ENCODE measurements around the gene NTSR1. TPM values are rescaled to one million over a fixed set of nuclear protein-coding genes. Genes with fewer than 3 reads are reported as not detected.
A peak's percentile ranks its signal among the peaks of the same experiment; 100 is the strongest.

Gene NTSR1
- total RNA-seq, 1 donor from 2014 or later, result not detected

DNA sequence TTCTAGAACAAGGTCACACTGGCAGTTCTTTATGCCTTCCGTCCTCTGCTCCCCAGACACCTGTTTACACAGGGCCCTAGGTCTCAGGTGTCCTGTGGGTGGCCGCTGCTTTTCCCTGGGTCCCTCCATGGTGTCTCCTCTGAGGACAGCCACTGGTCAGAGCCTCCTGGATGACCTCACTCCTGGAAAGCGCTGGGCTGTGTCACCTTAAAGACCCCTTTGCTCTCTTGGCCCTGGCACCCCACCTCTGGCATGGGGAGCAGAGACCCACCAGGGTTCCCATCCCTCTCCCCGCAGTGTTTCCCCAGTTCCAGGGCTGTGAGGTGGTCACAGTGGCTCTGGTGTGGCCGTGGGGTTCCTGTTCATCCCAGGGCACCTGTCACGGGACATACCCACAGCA, 33.9 kb downstream of the NTSR1 start:
- DNase-seq, result no peak
- ATAC-seq (ENCODE audit: poor library complexity), result no peak
- intact Hi-C loops (cut with DNase I), result no loop called here

GRCh38 chr20:62742979-62743776, 34.5 kb downstream of the NTSR1 start:
- intact Hi-C loops (cut with DNase I), result no loop called here
- ATAC-seq (ENCODE audit: poor library complexity) (no peak), DNase-seq (peak; percentile 18)

DNA sequence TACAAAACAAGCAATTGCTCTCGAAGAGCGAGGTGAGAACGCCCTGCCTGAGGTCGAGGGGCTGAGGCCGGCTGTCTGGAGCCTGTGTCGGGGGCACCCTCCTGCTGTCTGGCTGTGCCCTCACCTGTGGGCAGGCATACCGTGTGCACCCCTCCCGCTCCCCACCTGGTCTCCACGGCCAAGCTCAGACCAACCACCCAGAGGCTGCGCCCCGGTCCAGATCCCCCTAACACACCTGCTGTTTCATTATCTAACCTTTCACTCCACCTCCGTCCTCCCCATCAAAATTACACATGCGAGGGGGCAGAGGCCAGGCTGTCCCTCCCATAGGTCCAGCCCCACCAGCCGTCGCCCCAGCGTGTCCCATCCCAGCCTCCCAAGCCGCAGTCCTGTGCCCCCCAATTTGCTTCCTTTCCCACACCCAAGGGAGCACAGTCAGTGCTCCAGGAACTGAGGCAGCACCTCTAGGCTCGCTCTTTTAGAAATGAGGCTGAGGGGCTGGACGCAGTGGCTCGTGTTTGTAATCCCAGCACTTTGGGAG, 35.2 kb downstream of the NTSR1 start:
- no peak for ATAC-seq (ENCODE audit: poor library complexity)
- DNase-seq, result peak; percentile 22
- intact Hi-C loops (cut with DNase I), result no loop called here

DNA sequence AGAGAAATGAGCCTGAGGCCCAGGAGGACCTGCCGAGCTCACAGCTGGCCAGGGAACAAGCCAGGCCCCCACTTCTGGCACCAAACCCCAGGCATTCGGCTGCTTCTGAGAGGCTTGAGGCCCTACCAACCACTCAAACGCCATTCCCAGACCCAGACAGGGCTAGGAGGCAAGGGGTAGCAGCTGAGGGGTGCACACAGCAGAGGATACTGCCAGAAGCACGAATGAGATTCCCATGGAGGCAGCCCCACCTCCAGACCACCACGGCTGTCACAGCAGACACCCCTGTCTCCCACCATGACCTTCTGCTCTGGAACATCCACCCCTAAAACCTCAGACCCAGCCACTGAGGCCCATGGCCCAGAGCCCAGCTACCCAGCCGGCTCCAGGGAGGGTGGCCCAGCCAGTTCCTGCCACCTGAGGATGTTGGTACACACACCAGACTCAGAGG, 36.1 kb downstream of the NTSR1 start:
- intact Hi-C loops (cut with DNase I), result no loop called here
- DNase-seq (peak; percentile 15), ATAC-seq (ENCODE audit: poor library complexity) (no peak)

DNA sequence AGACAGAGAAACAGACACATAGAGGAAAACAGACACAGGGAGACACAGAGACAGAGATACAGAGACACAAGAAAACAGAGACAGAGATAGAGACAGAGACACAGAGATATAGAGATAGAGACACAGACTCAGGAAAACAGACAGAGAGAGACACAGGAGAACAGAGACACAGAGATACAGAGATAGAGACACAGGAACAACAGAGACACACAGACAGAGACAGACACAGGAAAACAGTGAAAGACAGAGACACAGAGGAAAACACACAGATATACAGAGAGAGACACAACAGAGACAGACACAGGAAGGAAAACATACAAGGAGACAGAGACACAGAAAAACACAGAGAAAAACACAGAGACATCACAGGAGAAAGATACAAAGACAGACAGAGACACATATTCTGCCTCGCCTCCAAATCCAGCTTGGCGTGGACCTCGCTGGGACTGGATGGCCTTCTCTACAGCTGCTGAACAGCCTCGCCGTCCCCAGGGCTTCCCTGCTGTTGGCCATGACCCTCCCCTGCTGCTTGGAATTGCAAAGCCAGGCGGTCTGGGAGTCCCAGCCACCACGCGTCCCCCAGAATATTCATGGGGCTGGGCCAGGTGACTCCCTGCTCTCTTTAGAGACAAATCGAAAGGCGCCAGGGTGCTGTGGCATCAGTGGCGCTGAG, 36.8 kb downstream of the NTSR1 start:
- DNase-seq (no peak), ATAC-seq (ENCODE audit: poor library complexity) (no peak)
- intact Hi-C loops (cut with DNase I), result no loop called here

DNA sequence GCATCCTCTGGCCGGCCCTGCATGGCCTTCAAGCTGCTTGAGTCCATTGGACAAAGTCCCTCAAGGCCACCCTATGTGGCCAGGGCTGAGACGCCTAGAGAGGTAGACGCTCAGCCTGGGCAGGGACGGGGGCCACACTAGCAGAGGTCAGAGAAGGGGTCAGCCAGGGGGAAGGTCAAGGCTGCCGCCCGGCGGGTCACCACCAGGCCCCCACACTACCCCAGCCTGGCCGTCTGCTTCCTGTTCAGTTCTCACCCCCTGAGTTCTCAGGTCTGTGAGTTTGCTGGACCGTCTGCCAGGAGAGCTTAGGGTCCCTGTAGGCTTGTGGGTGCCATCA, 37.3 kb downstream of the NTSR1 start:
- no peak for ATAC-seq (ENCODE audit: poor library complexity)
- peak; percentile 27 for DNase-seq
- intact Hi-C loops (cut with DNase I), result no loop called here

- ATAC-seq (ENCODE audit: poor library complexity), result no peak
- no peak for DNase-seq
- intact Hi-C loops (cut with DNase I), result no loop called here
Measured at GRCh38 chr20:62748311-62748710, 39.7 kb downstream of the NTSR1 start.

- DNase-seq, result peak; percentile 16
- intact Hi-C loops (cut with DNase I), result no loop called here
- ATAC-seq (ENCODE audit: poor library complexity), result no peak
Measured at GRCh38 chr20:62749851-62750445, 41.3 kb downstream of the NTSR1 start.

- ATAC-seq (ENCODE audit: poor library complexity) (no peak), DNase-seq (peak; percentile 17)
- intact Hi-C loops (cut with DNase I), result no loop called here
Measured at GRCh38 chr20:62751551-62752150, 43.0 kb downstream of the NTSR1 start.

GRCh38 chr20:62752181-62752670, 43.6 kb downstream of the NTSR1 start:
- DNase-seq (peak; percentile 20), ATAC-seq (ENCODE audit: poor library complexity) (no peak)
- intact Hi-C loops (cut with DNase I), result no loop called here

DNA sequence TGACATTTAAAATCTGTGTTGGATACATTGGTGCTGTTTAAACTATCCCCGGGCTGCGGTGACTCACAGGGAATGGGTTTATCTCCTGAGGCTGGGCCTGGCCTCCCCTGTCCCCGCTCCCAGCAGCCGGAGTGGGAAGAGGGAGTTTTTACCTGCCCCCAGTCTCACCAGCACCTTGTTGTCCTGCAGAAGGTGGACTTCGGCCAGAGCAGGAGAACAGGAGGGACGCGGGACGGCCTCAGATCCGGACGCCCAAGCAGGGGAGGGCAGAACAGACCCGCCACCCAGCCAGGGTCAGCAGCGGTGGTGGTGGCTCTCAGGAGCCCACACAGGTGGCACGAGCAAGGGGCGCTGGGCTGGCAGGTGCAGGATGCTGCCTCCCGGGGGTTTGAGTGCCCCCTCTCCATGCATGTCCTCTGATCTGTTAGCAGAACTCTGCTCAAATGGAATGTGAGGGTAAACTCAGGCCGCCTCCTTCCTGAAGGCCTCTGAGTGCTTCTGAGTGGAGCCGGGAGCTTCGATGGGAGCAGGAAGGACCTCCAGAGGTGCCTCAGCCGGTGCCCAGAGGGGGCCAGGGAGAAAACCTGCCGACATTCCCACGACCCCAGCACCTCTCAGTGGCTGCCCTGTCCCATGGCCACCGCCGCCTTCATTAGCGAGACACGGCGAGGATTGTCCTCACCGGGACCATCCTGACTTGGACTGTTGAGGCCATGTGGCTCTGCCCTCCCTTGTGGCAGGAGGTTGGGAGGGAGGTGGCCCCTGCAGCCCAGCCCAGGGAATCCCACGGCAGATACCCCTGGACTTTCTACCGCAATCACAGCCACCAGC, 44.2 kb downstream of the NTSR1 start:
- ATAC-seq (ENCODE audit: poor library complexity) (no peak), DNase-seq (peak; percentile 27)
- intact Hi-C loops (cut with DNase I), result no loop called here

DNA sequence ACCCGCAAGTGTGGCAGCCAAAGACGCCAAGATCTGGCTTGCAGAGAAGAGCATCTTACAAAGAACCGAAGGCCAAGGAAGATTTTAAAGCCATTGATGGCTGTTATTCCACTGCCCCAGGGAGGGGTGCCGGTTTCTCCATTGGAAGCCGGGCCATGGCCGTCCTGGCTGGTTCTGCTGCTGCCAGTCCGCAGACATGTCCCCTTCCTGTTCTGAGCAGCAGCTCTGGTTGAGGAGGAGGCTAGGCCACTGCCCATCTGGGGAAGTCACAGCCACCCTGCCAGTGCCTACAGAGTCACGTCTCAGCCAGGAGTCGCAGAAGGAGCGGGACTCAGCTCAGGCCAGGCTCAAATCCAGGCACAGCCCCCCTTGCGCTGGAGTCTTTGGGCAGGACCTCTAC, 45.0 kb downstream of the NTSR1 start:
- no peak for ATAC-seq (ENCODE audit: poor library complexity)
- intact Hi-C loops (cut with DNase I), result no loop called here

GRCh38 chr20:62754122-62754990, 45.7 kb downstream of the NTSR1 start:
- ATAC-seq (ENCODE audit: poor library complexity), result no peak
- peak; percentile 26 for DNase-seq
- intact Hi-C loops (cut with DNase I), result no loop called here

More for the DNA sequence above, 45.0 kb downstream of the NTSR1 start:
- DNase-seq, result peak; percentile 17

- intact Hi-C loops (cut with DNase I), result no loop called here
- no peak for DNase-seq
- ATAC-seq (ENCODE audit: poor library complexity), result no peak
Measured at GRCh38 chr20:62754991-62755356, 46.3 kb downstream of the NTSR1 start.

- no peak for ATAC-seq (ENCODE audit: poor library complexity)
- intact Hi-C loops (cut with DNase I), result no loop called here
Measured at GRCh38 chr20:62755817-62756724, 47.4 kb downstream of the NTSR1 start.

DNA sequence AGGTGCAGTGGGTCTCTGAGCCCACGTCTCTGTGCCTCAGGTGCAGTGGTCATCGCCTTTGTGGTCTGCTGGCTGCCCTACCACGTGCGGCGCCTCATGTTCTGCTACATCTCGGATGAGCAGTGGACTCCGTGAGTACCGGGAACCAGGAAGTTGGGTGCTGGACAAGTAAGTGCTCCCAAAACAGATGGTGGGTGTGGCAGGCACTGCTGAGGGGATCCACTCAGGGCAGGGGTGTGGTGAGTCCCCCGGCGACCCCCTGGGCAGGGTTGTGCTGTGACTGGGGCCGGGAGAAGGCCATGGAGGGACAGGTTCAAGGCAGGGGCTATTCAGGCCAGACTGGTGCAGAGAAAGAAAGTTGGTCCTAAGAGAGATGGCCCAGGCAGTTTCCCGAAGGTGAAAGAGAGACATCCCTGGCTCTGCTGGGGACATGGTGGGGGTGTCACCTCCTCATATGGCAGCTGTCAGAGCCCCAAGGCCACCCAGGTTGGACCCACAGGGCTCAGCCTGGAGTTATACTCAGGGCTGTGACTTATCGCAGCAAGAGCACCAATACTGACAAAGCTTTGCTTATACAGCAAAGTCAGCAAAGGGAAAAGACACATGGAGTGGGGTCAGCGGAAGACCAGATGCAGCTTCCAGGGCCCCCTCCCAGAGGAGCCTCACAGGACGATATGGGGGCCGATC, 49.7 kb downstream of the NTSR1 start:
- ATAC-seq (ENCODE audit: poor library complexity), result no peak
- peak; percentile 18 for DNase-seq
- intact Hi-C loops (cut with DNase I), result no loop called here

More at GRCh38 chr20:62755817-62756724, 47.4 kb downstream of the NTSR1 start:
- DNase-seq, result peak; percentile 49

All from Right ventricle myocardium superior (tissue), 1 donor.